Measurements from ENCODE around the gene SPEG.

SPEG gene

DNA sequence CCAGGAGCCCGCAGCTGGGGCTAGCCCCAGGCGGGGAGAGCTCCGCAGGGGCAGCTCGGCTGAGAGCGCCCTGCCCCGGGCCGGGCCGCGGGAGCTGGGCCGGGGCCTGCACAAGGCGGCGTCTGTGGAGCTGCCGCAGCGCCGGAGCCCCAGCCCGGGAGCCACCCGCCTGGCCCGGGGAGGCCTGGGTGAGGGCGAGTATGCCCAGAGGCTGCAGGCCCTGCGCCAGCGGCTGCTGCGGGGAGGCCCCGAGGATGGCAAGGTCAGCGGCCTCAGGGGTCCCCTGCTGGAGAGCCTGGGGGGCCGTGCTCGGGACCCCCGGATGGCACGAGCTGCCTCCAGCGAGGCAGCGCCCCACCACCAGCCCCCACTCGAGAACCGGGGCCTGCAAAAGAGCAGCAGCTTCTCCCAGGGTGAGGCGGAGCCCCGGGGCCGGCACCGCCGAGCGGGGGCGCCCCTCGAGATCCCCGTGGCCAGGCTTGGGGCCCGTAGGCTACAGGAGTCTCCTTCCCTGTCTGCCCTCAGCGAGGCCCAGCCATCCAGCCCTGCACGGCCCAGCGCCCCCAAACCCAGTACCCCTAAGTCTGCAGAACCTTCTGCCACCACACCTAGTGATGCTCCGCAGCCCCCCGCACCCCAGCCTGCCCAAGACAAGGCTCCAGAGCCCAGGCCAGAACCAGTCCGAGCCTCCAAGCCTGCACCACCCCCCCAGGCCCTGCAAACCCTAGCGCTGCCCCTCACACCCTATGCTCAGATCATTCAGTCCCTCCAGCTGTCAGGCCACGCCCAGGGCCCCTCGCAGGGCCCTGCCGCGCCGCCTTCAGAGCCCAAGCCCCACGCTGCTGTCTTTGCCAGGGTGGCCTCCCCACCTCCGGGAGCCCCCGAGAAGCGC lies 49.1 kb downstream of the SPEG start:
- DNase-seq = no peak

DNA sequence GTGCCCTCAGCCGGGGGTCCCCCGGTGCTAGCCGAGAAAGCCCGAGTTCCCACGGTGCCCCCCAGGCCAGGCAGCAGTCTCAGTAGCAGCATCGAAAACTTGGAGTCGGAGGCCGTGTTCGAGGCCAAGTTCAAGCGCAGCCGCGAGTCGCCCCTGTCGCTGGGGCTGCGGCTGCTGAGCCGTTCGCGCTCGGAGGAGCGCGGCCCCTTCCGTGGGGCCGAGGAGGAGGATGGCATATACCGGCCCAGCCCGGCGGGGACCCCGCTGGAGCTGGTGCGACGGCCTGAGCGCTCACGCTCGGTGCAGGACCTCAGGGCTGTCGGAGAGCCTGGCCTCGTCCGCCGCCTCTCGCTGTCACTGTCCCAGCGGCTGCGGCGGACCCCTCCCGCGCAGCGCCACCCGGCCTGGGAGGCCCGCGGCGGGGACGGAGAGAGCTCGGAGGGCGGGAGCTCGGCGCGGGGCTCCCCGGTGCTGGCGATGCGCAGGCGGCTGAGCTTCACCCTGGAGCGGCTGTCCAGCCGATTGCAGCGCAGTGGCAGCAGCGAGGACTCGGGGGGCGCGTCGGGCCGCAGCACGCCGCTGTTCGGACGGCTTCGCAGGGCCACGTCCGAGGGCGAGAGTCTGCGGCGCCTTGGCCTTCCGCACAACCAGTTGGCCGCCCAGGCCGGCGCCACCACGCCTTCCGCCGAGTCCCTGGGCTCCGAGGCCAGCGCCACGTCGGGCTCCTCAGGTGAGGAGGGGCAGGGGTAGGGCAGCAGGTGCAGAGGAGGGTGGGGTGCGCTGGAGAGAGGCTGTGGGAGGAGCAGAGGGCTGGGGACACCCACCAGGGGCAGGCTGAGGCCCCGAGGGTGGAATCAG lies 49.9 kb downstream of the SPEG start:
- DNase-seq = no peak

DNA sequence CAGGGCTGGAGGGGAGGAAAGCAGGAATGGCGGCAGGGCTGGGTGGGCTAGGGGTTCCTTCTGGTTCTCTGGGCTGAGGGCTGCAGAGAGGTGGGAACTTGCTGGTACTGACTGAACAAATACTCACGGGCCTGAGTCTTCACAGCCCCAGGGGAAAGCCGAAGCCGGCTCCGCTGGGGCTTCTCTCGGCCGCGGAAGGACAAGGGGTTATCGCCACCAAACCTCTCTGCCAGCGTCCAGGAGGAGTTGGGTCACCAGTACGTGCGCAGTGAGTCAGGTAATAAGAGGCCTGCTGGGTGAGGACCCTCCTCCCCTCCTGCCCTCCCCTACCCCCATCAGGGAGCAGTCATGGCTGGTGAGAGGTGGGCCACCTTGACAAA lies 50.5 kb downstream of the SPEG start:
- no peak for DNase-seq

DNA sequence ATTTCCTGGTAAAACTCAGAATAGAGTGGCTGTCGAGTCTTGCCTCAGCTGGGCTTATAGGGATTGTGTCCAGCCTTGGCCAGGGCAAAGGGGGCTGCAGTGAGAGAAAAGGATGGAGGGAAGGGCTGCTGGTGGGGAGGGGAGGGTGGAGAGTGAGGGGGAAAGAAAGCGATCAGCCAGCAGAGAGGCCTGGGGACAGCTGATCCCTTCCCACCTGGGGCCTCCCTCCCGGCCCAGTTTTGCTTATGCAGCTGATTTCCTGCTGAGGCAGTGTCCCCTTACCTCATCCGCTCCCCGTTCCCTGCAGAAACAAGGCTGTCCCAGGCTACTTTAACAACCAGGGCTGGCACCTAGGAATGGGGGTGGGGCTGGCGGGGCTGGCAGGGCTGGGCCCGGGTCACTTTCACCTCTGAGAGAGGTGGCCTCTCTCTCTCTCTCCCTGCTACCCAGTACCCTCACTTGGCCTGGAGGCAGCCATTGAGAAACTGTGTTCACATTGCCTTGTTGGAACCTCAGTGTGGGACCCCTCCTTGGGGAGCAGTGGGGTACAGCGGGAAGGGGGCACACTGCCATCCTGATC lies 51.8 kb downstream of the SPEG start:
- no peak for DNase-seq

DNA sequence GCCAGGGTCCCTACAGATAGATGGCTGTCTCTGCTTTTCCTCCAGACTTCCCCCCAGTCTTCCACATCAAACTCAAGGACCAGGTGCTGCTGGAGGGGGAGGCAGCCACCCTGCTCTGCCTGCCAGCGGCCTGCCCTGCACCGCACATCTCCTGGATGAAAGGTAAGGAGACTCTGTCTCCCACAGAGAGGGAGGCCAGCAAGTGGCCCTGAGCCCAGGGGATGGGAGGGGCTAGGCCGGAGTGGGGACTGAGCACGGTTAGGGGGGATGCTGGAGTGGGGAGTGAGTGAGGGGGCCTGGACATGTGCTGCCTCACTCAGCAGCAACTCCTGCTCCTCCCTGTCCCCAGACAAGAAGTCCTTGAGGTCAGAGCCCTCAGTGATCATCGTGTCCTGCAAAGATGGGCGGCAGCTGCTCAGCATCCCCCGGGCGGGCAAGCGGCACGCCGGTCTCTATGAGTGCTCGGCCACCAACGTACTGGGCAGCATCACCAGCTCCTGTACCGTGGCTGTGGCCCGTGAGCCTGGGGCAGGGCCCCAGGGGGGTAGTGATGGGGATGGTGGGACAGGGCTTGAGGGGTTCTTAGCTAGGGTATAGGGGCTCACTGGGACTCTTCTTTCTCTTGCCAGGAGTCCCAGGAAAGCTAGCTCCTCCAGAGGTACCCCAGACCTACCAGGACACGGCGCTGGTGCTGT lies 53.7 kb downstream of the SPEG start:
- DNase-seq = no peak

DNA sequence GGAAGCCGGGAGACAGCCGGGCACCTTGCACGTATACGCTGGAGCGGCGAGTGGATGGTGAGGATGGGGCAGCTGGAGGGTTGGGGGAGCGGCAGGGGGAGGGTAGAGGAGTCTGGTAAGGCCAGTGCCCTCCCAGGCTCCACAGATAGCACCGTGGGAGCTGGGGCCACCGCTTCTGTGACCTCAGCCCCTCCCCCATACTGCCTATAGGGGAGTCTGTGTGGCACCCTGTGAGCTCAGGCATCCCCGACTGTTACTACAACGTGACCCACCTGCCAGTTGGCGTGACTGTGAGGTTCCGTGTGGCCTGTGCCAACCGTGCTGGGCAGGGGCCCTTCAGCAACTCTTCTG lies 54.2 kb downstream of the SPEG start:
- no peak for DNase-seq

DNA sequence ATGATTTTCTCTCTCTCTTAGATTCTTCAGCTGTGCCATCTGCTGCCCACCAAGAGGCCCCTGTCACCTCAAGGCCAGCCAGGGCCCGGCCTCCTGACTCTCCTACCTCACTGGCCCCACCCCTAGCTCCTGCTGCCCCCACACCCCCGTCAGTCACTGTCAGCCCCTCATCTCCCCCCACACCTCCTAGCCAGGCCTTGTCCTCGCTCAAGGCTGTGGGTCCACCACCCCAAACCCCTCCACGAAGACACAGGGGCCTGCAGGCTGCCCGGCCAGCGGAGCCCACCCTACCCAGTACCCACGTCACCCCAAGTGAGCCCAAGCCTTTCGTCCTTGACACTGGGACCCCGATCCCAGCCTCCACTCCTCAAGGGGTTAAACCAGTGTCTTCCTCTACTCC lies 54.7 kb downstream of the SPEG start:
- no peak for DNase-seq

DNA sequence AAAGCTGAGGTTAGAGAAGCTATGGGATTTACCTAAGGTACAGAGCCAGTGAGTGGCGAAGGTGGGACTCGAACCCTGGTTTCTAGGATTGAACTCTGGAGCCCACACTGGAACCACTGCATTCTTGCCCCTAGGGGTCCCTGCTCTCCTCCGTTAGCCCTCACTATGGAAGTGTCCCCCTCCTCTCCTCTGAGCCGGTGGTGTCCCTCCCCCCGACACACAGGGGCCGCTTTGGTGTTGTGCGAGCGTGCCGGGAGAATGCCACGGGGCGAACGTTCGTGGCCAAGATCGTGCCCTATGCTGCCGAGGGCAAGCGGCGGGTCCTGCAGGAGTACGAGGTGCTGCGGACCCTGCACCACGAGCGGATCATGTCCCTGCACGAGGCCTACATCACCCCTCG lies 55.5 kb downstream of the SPEG start:
- no peak for DNase-seq

DNA sequence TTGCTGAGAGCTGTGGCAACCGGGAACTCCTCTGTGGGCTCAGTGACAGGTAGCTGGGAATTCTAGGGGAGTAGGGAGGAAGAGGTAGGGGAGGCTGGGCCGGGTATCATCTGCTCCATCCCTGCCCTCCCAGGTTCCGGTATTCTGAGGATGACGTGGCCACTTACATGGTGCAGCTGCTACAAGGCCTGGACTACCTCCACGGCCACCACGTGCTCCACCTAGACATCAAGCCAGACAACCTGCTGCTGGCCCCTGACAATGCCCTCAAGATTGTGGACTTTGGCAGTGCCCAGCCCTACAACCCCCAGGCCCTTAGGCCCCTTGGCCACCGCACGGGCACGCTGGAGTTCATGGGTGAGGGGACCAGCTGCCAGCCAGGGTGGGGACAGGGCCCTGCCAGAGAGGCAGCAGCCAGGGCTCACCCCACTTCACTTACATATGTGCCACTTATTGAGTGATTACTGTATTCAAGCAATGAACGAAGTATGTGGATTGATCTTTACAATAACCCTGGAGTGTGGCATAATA lies 56.0 kb downstream of the SPEG start:
- DNase-seq = no peak

DNA sequence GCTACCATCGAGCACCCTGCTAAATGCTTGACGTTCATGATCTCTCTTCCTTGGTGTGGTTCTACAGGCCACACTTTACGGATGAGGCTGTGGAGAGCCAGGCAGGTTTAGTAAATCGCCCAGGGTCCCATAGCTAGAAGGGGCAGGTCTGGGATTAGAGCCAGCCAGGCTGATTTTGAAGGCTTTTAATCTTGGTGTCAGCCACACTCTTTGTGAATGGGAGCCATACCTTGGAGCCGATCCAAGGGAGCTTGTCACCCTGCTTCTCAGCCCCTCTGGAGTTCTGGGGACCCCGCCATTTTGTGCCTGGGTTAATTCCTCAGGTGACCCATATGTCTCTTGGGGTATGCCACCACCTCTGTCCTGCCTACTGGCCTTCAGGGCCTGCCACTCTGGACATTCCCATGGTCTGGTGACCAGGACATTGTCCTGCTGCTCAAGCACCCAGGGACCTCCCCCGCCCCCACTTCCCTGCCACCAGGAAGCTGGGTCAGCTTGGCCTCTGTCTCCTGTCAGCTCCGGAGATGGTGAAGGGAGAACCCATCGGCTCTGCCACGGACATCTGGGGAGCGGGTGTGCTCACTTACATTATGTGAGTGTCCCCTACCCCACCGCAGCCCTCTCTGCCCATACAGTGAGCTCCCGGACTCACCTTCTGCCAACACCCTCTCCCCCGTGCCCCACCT lies 56.8 kb downstream of the SPEG start:
- no peak for DNase-seq

DNA sequence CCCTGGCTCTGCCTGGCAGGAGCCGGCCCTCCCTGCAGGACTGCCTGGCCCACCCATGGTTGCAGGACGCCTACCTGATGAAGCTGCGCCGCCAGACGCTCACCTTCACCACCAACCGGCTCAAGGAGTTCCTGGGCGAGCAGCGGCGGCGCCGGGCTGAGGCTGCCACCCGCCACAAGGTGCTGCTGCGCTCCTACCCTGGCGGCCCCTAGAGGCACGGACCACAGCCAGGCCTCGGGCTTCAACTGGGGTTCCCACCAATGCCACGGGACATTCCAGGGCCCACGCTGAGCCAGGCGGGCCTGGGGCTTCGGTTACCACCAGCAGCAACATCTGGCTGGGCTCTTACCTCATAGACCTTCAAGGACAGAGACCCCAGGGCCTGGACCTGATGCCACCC lies 57.9 kb downstream of the SPEG start:
- DNase-seq = no peak

DNA sequence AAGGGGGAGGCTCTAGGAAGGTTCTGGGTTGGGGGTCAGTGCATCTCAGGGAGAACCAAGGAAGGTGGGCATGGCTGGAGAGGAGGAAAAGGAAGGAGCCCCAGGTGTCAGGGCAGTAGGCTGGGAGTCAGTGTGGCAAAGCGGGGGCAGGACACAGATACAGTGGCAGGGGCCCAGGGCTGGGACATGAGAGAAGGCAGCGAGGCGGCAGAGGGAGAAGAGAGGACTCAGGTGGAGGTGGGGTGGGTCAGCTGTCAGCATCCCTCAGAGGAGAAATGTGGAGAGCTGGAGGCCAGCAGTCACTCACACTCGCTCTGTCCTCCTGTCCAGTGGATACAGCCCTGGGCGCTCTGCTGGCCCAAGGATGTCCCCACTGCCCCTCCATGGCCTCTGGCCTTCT lies 58.4 kb downstream of the SPEG start:
- DNase-seq = no peak

DNA sequence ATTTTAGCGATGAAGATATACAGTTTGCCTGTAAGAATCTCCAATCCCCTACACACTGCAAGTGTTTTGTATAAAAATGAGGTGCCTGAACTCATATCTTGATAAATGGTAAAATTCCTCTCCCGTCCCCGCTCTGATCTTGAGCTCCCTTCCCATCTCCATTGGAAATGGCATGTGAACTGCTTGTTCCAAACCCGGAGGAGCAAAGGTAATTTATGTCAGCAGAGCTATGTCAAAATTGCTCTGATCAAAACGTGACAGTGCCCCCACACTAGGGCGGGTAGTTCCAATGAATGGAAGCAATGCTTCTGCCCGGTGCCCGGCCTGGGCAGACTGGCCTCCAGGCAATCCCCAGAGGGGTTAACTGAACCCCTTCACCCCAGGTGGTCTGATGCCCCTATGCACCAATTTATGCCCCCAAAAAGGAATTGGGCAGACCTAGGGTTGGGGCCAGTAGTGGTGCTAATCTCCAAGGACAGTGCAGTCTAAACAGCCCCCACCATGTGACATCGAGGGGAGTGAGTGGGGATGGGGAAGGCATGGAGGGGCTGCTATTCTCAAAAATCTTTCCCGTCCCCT lies 60.4 kb downstream of the SPEG start:
- no peak for DNase-seq

DNA sequence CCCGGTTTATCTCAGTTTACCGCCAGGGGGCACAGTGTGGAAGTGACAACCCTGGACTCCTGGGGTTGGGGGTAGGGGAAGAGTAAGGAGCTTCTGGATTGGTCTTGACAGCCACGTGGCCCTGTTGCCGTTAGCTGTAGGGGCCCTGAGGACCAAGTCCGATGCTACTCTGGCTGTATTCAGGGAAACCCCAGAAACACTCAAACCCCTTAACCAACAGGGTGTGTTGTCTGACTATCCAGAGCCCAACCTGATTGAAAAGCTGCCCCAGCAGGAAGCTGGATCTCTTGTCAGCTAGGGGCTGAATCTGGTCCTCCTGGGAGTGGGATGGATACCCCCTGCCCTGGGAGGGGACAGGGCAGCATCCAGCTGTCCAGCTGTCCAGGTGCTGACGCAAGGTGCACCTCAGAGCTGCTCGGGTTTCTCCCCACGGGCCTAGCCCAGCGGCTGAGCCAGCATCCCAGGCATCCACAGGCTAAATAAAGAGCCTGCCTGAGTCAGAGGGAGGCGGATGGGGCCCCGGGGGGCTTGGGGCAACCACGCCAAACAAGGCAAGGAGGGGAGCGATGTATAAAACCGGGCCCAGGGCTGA lies 61.0 kb downstream of the SPEG start:
- peak; percentile 47 to 65 for DNase-seq

DNA sequence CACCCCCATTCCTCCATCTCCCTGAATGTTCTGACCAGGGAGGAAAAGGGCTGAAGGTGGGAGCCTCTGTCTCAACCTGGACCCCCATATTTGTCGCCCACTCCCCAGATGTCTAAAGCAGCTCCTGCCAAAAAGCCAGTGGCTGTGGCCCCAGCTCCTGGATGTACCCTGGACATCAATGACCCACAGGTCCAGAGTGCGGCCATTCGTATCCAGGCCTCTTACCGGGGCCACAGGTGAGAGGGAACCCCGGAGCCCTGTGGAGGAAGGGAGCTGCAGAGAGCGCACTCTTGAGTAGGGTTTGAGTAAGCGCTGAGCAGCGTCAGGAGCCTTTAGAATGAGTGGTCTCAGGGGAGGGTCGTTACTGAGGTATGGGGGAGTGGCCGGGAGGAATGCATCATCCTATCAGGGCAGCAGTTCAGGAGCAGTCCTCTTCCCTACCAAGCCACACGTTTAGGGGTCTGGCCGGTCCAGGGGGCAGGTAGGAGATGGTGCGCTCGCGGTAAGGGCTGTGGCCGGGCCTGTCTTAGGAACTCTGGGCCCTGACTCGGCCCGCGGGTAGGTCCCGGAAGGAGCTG lies 61.7 kb downstream of the SPEG start:
- DNase-seq = no peak

DNA sequence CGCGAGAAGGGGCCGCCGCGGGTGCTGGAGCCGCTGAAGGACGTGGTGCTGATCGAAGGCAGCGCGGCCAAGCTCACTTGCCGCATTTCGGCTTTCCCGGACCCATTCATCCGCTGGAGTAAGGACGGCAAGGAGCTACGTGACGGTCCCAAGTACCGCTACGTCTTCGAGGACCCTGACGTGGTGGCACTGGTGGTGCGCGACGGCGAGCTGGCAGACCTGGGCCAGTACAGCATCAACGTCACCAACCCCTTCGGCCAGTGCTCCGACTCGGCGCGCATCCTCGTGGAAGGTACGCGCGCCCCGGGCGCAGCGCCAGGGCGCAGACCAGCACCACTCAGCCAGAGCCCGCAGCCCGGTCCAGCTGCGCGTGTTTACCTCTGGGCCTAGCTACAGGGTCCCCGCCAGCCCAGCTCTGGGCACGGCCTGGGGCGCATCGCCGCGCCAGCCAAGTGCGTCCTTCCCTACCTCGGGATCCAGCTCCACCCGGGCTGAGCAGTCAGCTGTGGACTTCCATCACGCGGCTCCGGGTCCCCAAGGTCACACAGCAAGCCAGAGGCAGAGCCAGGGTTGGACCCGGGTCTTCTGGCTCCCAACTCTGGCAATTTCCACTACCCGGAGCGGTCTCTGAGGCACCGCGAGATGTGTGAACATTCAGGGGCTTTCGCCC lies 62.3 kb downstream of the SPEG start:
- peak in 1 of 2 donors; percentile 8 for DNase-seq

DNA sequence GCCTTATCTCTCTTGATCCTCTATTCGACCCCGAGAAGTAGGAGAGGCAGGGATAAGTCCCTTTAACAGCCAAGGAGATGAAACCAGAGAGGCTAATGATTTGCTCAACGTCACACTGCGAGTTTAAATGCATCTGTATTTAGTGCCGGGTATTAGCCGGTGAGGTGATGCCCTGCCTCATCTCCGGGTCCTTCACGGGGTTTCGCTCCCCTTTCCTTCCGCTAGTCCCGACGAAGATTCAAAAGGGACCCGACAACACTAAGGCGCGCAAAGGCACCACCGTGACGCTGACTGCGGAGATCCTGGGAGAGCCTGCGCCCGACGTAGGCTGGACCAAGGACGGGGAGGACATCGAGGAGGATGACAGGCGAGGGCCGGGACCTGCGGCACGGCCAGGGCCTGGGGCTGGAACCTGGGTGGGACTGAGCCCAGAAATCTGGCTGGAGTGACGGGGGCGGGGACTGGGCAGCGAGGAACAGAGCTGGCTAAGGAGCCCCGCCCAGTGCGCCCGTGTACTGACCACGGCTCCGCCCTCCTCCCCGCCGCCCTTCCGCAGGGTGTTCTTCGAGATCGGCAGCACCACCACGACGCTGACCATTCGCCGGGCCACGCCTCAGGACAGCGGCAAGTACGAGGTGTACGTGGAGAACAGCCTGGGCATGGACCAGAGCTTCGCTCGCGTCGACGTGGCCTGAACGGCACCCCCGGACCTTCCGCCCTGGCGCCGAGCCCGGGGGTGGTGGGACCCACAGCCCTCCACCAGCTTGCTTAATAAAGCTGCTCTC lies 63.0 kb downstream of the SPEG start:
- peak; percentile 44 to 61 for DNase-seq

DNA sequence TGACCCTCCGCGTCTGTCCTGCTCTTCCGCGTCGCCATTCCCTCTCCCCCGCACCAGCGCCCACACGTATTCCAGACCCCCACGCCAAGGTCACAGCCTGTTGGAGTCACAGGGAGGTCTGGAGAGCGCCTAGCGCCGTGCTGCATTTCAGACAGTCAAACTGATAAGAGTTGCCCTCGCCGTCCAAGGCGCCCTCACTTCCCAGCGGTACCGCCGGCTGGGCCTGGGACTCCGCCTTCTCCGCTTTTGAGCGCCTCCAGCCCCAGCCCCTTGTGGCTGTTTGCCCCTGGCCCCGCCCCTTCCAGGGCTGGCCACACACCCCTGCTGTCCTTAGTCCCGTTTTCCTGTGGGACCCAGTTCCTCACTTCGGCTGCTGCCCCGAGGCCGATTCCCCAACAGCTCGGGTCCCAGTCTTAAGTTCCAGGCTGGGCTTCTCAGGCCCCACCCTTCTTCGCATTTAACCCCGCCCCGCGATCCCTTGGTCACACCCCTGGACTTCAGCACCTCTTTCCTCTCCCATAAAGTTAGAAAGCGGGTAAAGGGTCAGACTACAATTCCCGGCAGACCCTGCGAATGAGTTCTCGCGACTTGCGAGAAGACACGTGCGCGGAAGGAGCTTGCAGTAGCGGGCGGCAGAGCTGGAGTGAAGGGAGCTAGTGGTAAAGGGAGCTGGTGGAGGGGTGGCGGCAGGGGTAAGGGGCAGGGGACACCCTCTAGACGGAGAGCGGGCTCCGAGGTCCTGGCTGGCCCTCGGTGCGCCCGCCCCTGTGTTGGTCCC lies 63.8 kb downstream of the SPEG start, which contains the start of gene GMPPA:
GMPPA (plus strand) TSS at position 612 of the 778 bp plus-strand sequence. CDS start 1,085 bp downstream, outside the sequence.
- peak; percentile 96 for DNase-seq

DNA sequence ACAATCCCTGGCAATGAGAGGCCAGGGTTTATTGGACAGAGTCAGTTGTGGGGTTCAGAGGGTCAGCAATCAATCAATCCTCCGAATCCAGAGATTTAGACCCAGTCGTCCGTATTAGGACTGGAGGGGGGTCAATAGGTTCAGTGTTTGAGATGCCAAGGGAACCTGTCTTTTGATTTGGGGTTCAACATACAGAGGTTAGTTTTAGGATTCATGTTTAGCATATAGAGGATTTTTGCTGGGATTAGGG lies 64.3 kb downstream of the SPEG start:
- no peak for DNase-seq
